Jurkat, Clone E6-1 (cell line): ENCODE data around the gene DCN.

Experiments
- DNase-seq: peaks from one replicate; pipeline ENCODE4 v3.0.0-alpha.2; 2011; ENCODE audit warnings: low read depth, low spot score
- H3K4me3 ChIP-seq: 2 replicates; pipeline ENCODE4 v1.5.1; 2011; ENCODE audit warnings: mild to moderate bottlenecking, low read length, control low read depth, moderate library complexity

The DCN gene

GRCh38 chr12:91144053-91144452, 38.6 kb downstream of the DCN start:
- DNase-seq, result no peak
- H3K4me3 ChIP-seq, result no peak overlapping the region

GRCh38 chr12:91143206-91143605, 39.4 kb downstream of the DCN start:
- no peak overlapping the region for H3K4me3 ChIP-seq
- DNase-seq, result no peak

- no peak for DNase-seq
- H3K4me3 ChIP-seq, result no peak overlapping the region
Measured at GRCh38 chr12:91142221-91142631, 40.4 kb downstream of the DCN start.

GRCh38 chr12:91140026-91140931, 42.3 kb downstream of the DCN start:
- DNase-seq, result no peak
- no peak overlapping the region for H3K4me3 ChIP-seq

GRCh38 chr12:91139286-91139685, 43.3 kb downstream of the DCN start:
- no peak overlapping the region for H3K4me3 ChIP-seq
- DNase-seq, result no peak

GRCh38 chr12:91138337-91138920, 44.2 kb downstream of the DCN start:
- DNase-seq, result no peak
- H3K4me3 ChIP-seq, result no peak overlapping the region

GRCh38 chr12:91133871-91134270, 48.7 kb downstream of the DCN start:
- no peak for DNase-seq
- H3K4me3 ChIP-seq, result no peak overlapping the region

GRCh38 chr12:91129662-91130362, 52.8 kb downstream of the DCN start:
- H3K4me3 ChIP-seq, result no peak overlapping the region
- DNase-seq, result no peak

DNA sequence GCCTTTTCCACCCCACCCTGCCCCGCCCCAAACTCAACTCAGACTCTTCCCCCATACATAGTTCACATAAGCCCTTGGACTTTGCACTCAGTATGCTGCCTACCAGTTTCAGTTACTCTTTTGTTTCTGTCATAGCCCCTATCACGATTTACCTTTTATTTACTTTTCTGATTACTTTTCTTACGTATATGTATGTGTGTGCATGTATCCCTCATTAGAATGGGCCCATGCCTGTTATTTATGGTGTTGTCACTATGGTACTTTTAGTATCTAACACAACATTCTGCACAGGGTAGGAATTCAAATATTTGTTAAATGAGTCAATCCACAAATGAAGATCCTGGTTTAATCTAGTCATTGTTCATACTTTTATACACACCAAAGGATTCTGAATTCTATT, 54.9 kb downstream of the DCN start:
- DNase-seq, result no peak
- H3K4me3 ChIP-seq, result no peak overlapping the region

DNA sequence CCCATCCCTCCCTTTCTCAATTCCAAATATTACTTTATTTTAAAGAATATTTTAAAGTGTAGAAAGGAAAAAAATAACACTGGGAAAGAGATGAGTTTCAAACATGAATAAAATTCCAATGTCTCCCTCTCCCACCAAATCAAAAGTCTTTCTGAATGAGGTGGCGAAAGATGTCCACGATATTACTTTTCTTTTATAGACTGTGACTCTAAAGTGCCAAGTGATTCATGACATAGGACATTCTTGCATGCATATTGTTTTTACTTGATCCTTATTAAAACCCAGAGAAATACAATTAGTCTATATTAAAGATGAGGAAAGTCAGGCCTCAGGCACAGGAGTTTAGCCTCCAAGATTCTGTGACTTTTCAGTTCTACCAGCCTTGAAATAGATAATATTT, 55.3 kb downstream of the DCN start:
- DNase-seq, result no peak
- H3K4me3 ChIP-seq, result no peak overlapping the region

- DNase-seq, result no peak
- H3K4me3 ChIP-seq, result no peak overlapping the region
Measured at GRCh38 chr12:91126516-91126915, 56.1 kb downstream of the DCN start.

DNA sequence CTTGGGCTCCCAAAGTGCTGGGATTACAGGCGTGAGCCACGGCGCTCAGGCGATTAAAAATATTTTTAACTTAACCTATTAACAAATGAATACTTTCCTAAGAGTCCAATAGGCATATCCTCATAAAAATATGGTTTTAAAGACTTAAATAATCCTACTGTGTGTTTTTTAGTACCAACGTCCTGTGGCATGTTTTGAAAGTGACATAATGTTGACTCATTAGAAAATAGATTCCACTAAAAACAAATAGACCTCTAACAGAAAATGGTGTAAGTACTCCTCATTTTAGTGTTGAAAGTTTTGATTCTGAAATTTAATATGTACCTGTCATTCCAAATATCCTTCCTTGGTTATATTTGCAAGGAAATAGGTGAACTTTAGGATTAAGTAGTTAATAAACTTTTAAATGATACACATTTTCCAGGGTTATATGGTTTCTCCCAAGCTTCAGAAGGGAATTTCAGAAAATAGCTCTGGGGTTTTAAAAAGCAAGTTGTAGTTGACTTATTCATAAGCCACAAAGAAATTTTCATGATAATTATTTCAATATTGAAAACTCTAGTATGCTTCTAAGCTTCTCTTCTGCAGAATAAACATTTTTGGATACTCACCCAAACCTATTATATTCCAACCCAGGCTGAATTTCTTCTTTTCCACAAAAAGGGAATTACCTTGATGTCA, 59.2 kb downstream of the DCN start:
- no peak overlapping the region for H3K4me3 ChIP-seq
- no peak for DNase-seq

GRCh38 chr12:91120781-91121180, 61.8 kb downstream of the DCN start:
- no peak overlapping the region for H3K4me3 ChIP-seq
- no peak for DNase-seq

DNA sequence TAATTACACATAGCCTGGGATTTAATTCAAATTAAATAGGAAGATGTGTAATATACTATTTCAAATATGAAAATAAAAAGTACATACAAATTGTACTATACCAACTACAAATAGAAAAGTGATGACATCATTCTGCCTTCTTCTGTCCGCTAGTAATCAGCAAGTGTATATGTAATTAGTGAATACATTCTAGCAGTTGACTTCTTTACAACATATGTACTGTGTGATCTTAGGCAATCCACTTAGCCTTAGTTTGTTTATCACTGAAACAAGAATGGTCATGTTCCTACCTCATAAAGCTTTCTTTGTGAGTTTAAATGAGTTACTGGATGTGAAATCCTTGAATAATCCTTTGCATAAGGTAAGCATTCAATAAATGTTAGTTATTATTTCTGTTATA, 63.5 kb downstream of the DCN start:
- DNase-seq, result no peak

GRCh38 chr12:91113621-91114020, 69.0 kb downstream of the DCN start:
- no peak overlapping the region for H3K4me3 ChIP-seq
- no peak for DNase-seq

More for the DNA sequence above, 63.5 kb downstream of the DCN start:
- no peak overlapping the region for H3K4me3 ChIP-seq

DNA sequence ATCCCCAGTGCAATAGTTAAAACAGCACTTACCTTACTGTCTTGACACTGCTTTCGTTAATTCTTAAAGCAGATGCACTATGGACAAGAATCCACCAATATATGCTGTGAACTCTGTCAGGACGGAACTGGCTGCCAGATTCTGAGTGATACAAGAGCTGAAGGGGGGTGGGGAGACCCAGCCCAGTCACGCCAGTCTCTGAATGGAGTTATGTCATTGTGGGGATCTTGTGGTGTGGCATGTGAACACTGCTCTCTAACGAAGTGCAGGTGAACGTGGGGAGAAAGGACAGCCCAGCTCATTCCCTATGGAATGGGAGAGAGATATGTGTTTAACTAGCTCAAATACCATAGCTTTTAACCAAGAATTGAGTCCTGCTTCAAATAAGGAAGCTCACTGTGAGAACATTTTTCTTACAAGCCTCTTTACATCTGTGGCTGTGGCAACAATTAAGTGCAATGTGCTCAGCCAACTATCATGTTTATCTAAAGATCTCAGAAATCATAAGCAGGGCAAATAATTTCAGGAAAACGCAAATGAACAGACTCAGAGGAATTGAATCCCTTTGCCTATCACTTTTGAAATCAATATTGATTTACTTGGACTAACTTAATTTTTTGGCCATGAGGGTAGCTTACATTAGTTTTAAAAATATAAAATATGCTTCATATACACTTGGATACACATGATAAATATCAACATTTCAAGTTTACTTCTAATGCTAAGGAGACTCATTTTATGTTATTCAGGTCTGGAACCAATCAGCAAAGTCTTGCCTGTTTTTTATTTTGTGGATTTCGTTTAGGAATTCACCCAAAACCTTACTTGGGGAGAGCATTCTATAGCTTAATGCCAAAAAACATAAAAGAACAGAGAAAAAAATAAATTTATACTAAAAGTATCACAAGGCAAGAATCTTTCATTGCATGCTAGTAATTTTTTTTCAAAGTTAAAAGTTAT, 71.0 kb downstream of the DCN start, which contains the start of gene LUM:
TSS of gene LUM (minus strand) at position 129 of the 960 bp plus-strand sequence. CDS start 2,515 bp downstream, outside the sequence.
- DNase-seq, result no peak
- H3K4me3 ChIP-seq, result no peak within 1 kb of the TSS

DNA sequence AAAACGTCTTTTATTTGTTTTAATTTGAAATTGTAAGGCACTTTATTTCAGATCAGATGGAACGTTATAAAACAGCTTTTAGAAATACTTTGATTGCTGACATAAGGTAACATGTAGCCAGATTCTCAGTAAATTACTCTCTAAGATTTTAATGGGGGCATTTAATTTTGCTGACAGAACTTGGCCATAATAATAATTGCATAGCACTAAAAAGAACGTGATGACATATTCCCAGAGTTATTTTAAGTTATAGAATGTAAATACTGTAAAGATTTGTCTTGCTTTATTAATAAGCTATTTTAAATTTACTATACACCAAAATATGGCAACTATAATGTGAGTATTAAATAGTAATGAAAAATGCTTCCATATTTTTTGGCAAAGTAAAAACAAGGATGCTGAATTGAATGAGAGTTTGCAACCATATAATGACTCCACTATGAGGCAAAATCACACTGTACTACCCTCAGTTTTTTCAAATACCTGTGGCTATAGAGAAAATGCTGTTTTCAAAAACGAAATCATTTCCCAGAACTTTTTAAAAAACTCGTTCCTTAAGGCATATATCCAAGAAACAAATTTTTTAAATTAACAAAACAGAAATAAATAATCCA, 72.2 kb downstream of the DCN start:
- no peak overlapping the region for H3K4me3 ChIP-seq
- DNase-seq, result no peak
